DOHH2 (cell line): Measurements from ENCODE around the gene SLC15A4.

Source experiments
- H3F3A ChIP-seq: fragments of 200-600 bp; sonication (generic), shearing (Covaris generic); 2 replicates; pipeline ENCODE4 v1.6.0; 2016; ENCODE audit warnings: antibody characterized with exemption, mild to moderate bottlenecking; ENCODE audit not compliant: control insufficient read depth, insufficient read depth
- H3K27ac ChIP-seq: fragments of 200-600 bp; sonication (generic); 2 replicates; pipeline ENCODE4 v1.5.1; 2014; ENCODE audit warnings: low read depth, mild to moderate bottlenecking, low read length, moderate library complexity
- H3K27me3 ChIP-seq: fragments of 200-600 bp; sonication (generic); 2 replicates; pipeline ENCODE4 v1.6.1; 2014; ENCODE audit warnings: mild to moderate bottlenecking, low read length, mixed read lengths; ENCODE audit not compliant: control insufficient read depth
- H3K36me3 ChIP-seq: fragments of 200-600 bp; sonication (generic); 2 replicates; pipeline ENCODE4 v1.6.1; 2014; ENCODE audit warnings: mild to moderate bottlenecking, low read length, moderate library complexity, mixed read lengths; ENCODE audit not compliant: control insufficient read depth
- H3K4me1 ChIP-seq: fragments of 200-600 bp; sonication (generic); 2 replicates; pipeline ENCODE4 v1.6.1; 2014; ENCODE audit warnings: mild to moderate bottlenecking, low read length, mixed read lengths; ENCODE audit not compliant: control insufficient read depth
- H3K4me2 ChIP-seq: fragments of 200-600 bp; sonication (generic); 2 replicates; pipeline ENCODE4 v1.6.0; 2014; ENCODE audit warnings: mild to moderate bottlenecking, low read length, moderate library complexity
- H3K4me3 ChIP-seq: fragments of 200-600 bp; sonication (generic); 2 replicates; pipeline ENCODE4 v1.5.1; 2014; ENCODE audit warnings: mild to moderate bottlenecking, low read length, mixed read lengths
- H3K79me2 ChIP-seq: fragments of 200-600 bp; sonication (generic); 2 replicates; pipeline ENCODE4 v1.6.1; 2014; ENCODE audit warnings: mild to moderate bottlenecking, low read length, mixed read lengths; ENCODE audit not compliant: control insufficient read depth
- H3K9me2 ChIP-seq: fragments of 200-600 bp; sonication (generic); replicated peaks from 2 replicates; pipeline ENCODE4 v1.6.1; 2014; ENCODE audit warnings: mild to moderate bottlenecking, low read length, mixed read lengths; ENCODE audit not compliant: control insufficient read depth
- H3K9me3 ChIP-seq: fragments of 200-600 bp; sonication (generic); 2 replicates; pipeline ENCODE4 v1.6.1; 2014; ENCODE audit warnings: antibody characterized with exemption, low read length, mixed read lengths; ENCODE audit not compliant: control insufficient read depth, insufficient read depth
- H4K20me1 ChIP-seq: fragments of 200-600 bp; sonication (generic); 2 replicates; pipeline ENCODE4 v1.6.0; 2014; ENCODE audit warnings: low read depth, mild to moderate bottlenecking, antibody characterized with exemption, low read length, moderate library complexity; ENCODE audit not compliant: control insufficient read depth, insufficient read depth
- EZH2phosphoT487 ChIP-seq: fragments of 200-600 bp; sonication (generic); IDR thresholded peaks from 2 replicates; pipeline ENCODE4 v1.6.1; 2017; ENCODE audit warnings: borderline replicate concordance, mild to moderate bottlenecking, antibody characterized with exemption, low read length, moderate library complexity, mixed read lengths
- TF ChIP-seq, protein P1 (sequence below): fragments of 200-600 bp; sonication (generic); IDR thresholded peaks from one replicate; pipeline ENCODE4 v1.5.1; 2014; ENCODE audit warnings: antibody characterized with exemption, mild to moderate bottlenecking, low read depth, low read length; ENCODE audit not compliant: poor library complexity, severe bottlenecking

Gene SLC15A4

DNA sequence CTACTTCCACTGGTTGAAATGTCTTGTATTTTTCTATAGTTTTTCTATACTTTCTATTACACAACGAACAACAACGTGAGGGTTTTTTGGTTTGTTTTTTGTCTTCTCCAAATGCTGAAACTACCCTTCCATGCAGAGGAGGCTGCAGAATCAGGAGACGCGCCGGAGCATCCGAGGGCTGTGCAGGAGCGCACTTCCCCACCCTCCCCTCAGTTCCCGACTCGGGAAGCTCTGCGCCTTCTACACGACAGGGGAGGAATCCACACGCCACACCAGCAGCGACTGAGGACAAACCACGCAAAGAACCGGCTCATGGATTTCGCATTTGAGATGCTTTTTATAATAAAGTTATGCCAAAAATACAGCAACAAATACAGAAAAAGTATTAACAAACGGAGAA is 30.9 kb downstream of the SLC15A4 start:
- Histone ChIP-seq H3K9me2 (no peaks in the 10 kb centered on the region), H3K4me2 (peak overlapping the region; percentile 85; the same call in 1 of the 2 replicates), H3K36me3 (peaks cover 65% of the 10 kb centered on the region), H3K9me3 (no peaks in the 10 kb centered on the region), H3K4me3 (no peak overlapping the region), H3F3A (peaks cover 69% of the 10 kb centered on the region), H3K27me3 (no peaks in the 10 kb centered on the region), H4K20me1 (no peaks in the 10 kb centered on the region), H3K27ac (peak overlapping the region; percentile 99), H3K79me2 (peaks cover 28% of the 10 kb centered on the region), H3K4me1 (peaks cover 100% of the 10 kb centered on the region)
- TF ChIP-seq EZH2phosphoT487, result no peak
- TF ChIP-seq, protein P1, sequence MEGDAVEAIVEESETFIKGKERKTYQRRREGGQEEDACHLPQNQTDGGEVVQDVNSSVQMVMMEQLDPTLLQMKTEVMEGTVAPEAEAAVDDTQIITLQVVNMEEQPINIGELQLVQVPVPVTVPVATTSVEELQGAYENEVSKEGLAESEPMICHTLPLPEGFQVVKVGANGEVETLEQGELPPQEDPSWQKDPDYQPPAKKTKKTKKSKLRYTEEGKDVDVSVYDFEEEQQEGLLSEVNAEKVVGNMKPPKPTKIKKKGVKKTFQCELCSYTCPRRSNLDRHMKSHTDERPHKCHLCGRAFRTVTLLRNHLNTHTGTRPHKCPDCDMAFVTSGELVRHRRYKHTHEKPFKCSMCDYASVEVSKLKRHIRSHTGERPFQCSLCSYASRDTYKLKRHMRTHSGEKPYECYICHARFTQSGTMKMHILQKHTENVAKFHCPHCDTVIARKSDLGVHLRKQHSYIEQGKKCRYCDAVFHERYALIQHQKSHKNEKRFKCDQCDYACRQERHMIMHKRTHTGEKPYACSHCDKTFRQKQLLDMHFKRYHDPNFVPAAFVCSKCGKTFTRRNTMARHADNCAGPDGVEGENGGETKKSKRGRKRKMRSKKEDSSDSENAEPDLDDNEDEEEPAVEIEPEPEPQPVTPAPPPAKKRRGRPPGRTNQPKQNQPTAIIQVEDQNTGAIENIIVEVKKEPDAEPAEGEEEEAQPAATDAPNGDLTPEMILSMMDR, result no peak

DNA sequence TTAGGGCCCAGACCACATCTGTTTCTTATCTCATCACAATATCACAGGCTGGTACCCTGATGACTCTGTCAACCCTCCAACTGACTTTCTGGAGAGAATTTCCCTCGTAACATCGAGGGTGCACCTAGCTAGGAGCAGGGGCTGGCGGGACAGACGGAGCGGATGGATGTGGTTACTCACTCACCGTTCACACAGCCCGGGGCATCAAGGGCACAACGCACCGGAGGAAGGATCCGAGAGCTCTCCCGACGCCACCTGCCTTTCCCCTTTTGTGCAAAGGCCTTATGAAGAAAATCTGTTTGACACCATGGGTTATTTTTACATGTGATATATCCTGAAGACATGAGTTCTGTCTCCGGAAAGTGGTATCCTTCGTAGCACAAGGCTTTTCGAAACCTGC is 31.4 kb downstream of the SLC15A4 start:
- H3K4me2 ChIP-seq, result peak overlapping the region; percentile 85
- H3K27me3 ChIP-seq, result no peaks in the 10 kb centered on the region
- no peaks in the 10 kb centered on the region for H3K9me3 ChIP-seq
- peaks cover 100% of the 10 kb centered on the region for H3K4me1 ChIP-seq
- no peaks in the 10 kb centered on the region for H4K20me1 ChIP-seq
- H3K79me2 ChIP-seq, result peaks cover 28% of the 10 kb centered on the region
- no peaks in the 10 kb centered on the region for H3K9me2 ChIP-seq
- H3K36me3 ChIP-seq, result peaks cover 60% of the 10 kb centered on the region
- H3K4me3 ChIP-seq, result peak overlapping the region; percentile 5; the same call in 1 of the 2 replicates
- H3F3A ChIP-seq, result peaks cover 68% of the 10 kb centered on the region
- peak overlapping the region; percentile 99 for H3K27ac ChIP-seq
- no peak for TF ChIP-seq EZH2phosphoT487
- TF ChIP-seq, protein P1, result no peak

DNA sequence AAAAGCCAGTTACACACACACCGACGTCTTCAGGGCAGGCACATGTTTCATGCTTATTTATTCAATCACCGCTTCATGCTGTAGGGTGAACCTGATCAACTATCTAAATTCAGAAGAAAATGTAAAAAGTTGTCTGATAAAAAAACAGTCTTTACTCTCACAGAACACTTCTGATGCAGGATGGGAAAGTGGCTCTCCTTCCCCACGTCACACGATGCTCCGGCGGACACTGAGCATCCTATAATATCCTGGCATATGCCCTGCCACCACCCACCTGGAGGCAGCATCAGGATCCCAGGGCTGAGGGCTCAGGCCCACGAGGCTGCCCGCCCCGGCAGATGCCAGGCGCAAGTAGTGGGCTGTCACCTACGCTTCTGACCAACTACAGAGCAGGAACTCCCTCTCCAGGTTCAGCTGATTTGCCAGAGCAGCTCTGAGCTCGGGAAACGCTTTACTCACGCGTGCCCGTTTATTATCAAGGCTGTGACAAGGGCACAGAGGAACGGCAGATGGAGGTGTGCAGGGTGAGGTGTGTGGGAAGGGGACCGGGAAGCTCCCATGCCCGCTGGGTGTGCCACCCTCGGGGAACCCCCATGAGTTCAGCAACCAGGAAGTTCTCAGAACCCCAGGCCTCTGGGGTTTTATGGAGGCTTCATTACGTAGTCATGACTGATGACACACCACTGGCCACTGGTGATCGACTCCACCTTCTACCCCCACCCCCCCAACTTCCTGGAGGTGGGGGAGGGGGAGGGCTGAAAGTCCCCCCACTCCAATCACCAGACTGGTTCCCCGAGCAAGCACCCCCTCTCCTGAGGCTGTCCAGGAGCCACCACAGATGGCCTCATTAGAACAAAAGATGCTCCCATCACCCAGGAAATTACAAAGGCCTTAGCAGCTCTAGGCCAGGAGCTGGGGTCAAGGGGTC is 32.1 kb downstream of the SLC15A4 start:
- H3F3A ChIP-seq, result peaks cover 60% of the 10 kb centered on the region
- H3K79me2 ChIP-seq, result peaks cover 28% of the 10 kb centered on the region
- H3K4me1 ChIP-seq, result peaks cover 100% of the 10 kb centered on the region
- peaks cover 53% of the 10 kb centered on the region for H3K36me3 ChIP-seq
- H3K27ac ChIP-seq, result peak overlapping the region; percentile 99
- H3K27me3 ChIP-seq, result no peaks in the 10 kb centered on the region
- no peaks in the 10 kb centered on the region for H3K9me3 ChIP-seq
- H3K4me2 ChIP-seq, result peak overlapping the region; percentile 85
- TF ChIP-seq EZH2phosphoT487, result no peak
- TF ChIP-seq, protein P1, result no peak
- H3K9me2 ChIP-seq, result no peaks in the 10 kb centered on the region
- H3K4me3 ChIP-seq, result peak overlapping the region; percentile 5; the same call in 1 of the 2 replicates
- H4K20me1 ChIP-seq, result no peaks in the 10 kb centered on the region
